Measurements from ENCODE around the gene CRAMP1. TPM values are rescaled to one million over a fixed set of nuclear protein-coding genes. Genes with fewer than 3 reads are reported as not detected.

CRAMP1 gene
- total and polyA plus RNA-seq, 2 experiments from 2014 or later = 2.2 to 6.3 TPM

DNA sequence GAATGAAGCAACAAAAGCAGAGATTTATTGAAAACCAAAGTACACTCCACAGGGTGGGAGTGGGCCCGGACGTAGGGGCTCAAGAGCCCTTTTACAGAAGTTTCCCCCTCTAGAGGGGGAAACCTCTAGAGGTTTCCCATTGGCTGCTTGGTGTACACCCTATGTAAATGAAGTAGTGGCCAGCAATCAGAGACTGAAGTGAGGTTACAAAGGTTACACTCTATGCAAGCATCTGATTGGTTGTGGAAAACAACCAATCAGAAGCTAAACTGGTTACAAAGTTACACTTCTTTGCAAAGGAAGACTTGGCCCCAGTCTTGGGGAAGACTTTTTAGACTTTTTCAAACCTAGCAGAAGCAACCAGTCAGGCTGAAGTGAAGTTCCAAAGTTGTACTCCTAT is 27.1 kb downstream of the CRAMP1 start:
- peaks cover 57% of the 10 kb centered on the region for H3K79me2 ChIP-seq (ENCODE audit: insufficient read depth)
- no peaks in the 10 kb centered on the region for H3K4me1 ChIP-seq (ENCODE audit: insufficient read depth)
- no peak overlapping the region for H3K27ac ChIP-seq
- in situ Hi-C loops (cut with MboI) = no loop called here
- no peak overlapping the region for H2AFZ ChIP-seq
- WGBS, 2 experiments (ENCODE audit: low coverage in 1 of 2, low lambda C conversion rate in 2 of 2, missing lambda C conversion rate in 2 of 2) = 99 to 100% methylated on average over 2 of the region's 2 CpGs
- no peak overlapping the region for H3K4me3 ChIP-seq
- H3F3A ChIP-seq (ENCODE audit: insufficient read depth) = no peaks in the 10 kb centered on the region
- peaks cover 17% of the 10 kb centered on the region; the same call in 1 of the 2 replicates for H3K36me3 ChIP-seq (ENCODE audit: low read depth)
- no peaks in the 10 kb centered on the region for H4K20me1 ChIP-seq (ENCODE audit: insufficient read depth)
- H3K27me3 ChIP-seq (replicated peaks; ENCODE audit: insufficient read depth) = no peaks in the 10 kb centered on the region
- H3K9me3 ChIP-seq (ENCODE audit: low read depth) = no peaks in the 10 kb centered on the region
- no peak for TF ChIP-seq EZH2phosphoT487 (IDR thresholded peaks at IDR 0.05; ENCODE audit: insufficient read depth, low read depth)
- no peak for TF ChIP-seq EZH2 (IDR thresholded peaks at IDR 0.05; ENCODE audit: insufficient read depth, poor library complexity, severe bottlenecking)
- H3K4me2 ChIP-seq (ENCODE audit: unreplicated experiment) = no peak overlapping the region
- no peak overlapping the region for H3K9ac ChIP-seq
- H3K9me2 ChIP-seq (ENCODE audit: insufficient read depth) = no peaks in the 10 kb centered on the region
- DNase-seq = no peak

DNA sequence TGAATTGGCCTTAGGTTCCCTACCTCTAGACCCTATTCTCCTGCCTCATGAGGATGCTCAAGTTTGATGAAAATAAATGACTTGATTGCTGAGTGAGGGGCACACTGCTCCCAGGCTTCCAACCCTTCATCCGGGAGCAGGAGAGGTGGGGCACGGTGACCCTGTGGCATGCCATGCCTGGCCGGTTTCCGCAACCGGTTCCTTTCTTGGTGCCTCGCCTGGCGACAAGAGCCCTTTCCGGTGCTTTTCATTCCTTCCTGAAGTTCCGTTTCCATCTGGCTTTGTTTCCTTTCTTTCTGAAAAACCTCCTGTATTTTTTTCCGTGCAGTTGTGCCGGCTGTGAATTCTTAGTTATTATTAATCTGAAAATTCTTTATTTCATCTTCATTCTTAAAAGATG is 27.7 kb downstream of the CRAMP1 start:
- Histone ChIP-seq H3K79me2 (ENCODE audit: insufficient read depth) (peaks cover 57% of the 10 kb centered on the region), H3K4me1 (ENCODE audit: insufficient read depth) (no peaks in the 10 kb centered on the region), H3K27me3 (replicated peaks; ENCODE audit: insufficient read depth) (no peaks in the 10 kb centered on the region), H3K9me2 (ENCODE audit: insufficient read depth) (no peaks in the 10 kb centered on the region), H3F3A (ENCODE audit: insufficient read depth) (no peaks in the 10 kb centered on the region), H3K27ac (no peak overlapping the region), H3K36me3 (ENCODE audit: low read depth) (peaks cover 13% of the 10 kb centered on the region; the same call in 1 of the 2 replicates), H3K9me3 (ENCODE audit: low read depth) (no peaks in the 10 kb centered on the region), H4K20me1 (ENCODE audit: insufficient read depth) (no peaks in the 10 kb centered on the region), H3K4me2 (ENCODE audit: unreplicated experiment) (no peak overlapping the region), H2AFZ (no peak overlapping the region), H3K4me3 (no peak overlapping the region), H3K9ac (no peak overlapping the region)
- TF ChIP-seq EZH2 (IDR thresholded peaks at IDR 0.05; ENCODE audit: insufficient read depth, poor library complexity, severe bottlenecking) (no peak), EZH2phosphoT487 (IDR thresholded peaks at IDR 0.05; ENCODE audit: insufficient read depth, low read depth) (no peak)
- WGBS, 2 experiments (ENCODE audit: low coverage in 1 of 2, low lambda C conversion rate in 2 of 2, missing lambda C conversion rate in 2 of 2) = 92% methylated on average over 11 of the region's 11 CpGs
- in situ Hi-C loops (cut with MboI) = no loop called here
- no peak for DNase-seq

GRCh38 chr16:1640261-1640941 is 28.2 kb downstream of the CRAMP1 start:
- no peak overlapping the region for H3K4me3 ChIP-seq

DNA sequence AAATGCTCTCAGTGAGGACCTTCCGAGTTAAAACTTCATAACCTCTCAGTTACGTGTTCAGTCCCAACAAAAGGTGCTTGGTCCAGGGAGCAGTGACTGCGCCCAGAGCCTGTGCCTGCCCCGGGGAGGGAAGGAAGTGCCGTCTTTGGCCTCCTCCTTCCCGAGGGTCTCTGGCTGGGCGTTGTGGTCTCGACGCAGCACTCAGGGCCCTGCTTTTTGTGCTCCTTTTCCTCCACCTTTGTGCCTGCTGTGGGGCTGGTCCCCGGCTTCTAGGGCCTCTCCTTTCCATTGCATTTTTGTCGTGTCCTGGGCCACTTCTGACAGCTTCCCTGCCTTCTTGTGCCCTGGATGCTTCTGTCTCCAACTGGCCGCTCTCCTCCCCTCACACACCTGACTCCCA is 29.1 kb downstream of the CRAMP1 start:
- 90 to 94% methylated on average over 12 of the region's 12 CpGs for WGBS, 2 experiments (ENCODE audit: low coverage in 1 of 2, low lambda C conversion rate in 2 of 2, missing lambda C conversion rate in 2 of 2)

More at GRCh38 chr16:1640261-1640941, 28.2 kb downstream of the CRAMP1 start:
- no peak for DNase-seq
- Histone ChIP-seq H3F3A (ENCODE audit: insufficient read depth) (no peaks in the 10 kb centered on the region), H3K27me3 (replicated peaks; ENCODE audit: insufficient read depth) (no peaks in the 10 kb centered on the region), H3K79me2 (ENCODE audit: insufficient read depth) (peaks cover 57% of the 10 kb centered on the region), H3K4me1 (ENCODE audit: insufficient read depth) (no peaks in the 10 kb centered on the region), H3K4me2 (ENCODE audit: unreplicated experiment) (no peak overlapping the region), H4K20me1 (ENCODE audit: insufficient read depth) (no peaks in the 10 kb centered on the region), H2AFZ (no peak overlapping the region), H3K9ac (no peak overlapping the region), H3K36me3 (ENCODE audit: low read depth) (peaks cover 11% of the 10 kb centered on the region; the same call in 1 of the 2 replicates), H3K9me2 (ENCODE audit: insufficient read depth) (no peaks in the 10 kb centered on the region), H3K27ac (no peak overlapping the region), H3K9me3 (ENCODE audit: low read depth) (no peaks in the 10 kb centered on the region)
- in situ Hi-C loops (cut with MboI) = no loop called here
- 83 to 88% methylated on average over 20 of the region's 20 CpGs for WGBS, 2 experiments (ENCODE audit: low coverage in 1 of 2, low lambda C conversion rate in 2 of 2, missing lambda C conversion rate in 2 of 2)
- TF ChIP-seq EZH2 (IDR thresholded peaks at IDR 0.05; ENCODE audit: insufficient read depth, poor library complexity, severe bottlenecking) = no peak
- TF ChIP-seq EZH2phosphoT487 (IDR thresholded peaks at IDR 0.05; ENCODE audit: insufficient read depth, low read depth) = no peak

More for the DNA sequence above, 29.1 kb downstream of the CRAMP1 start:
- peaks cover 57% of the 10 kb centered on the region for H3K79me2 ChIP-seq (ENCODE audit: insufficient read depth)
- H3F3A ChIP-seq (ENCODE audit: insufficient read depth) = no peaks in the 10 kb centered on the region
- H3K4me3 ChIP-seq = no peak overlapping the region
- in situ Hi-C loops (cut with MboI) = no loop called here
- no peak for DNase-seq
- TF ChIP-seq EZH2 (IDR thresholded peaks at IDR 0.05; ENCODE audit: insufficient read depth, poor library complexity, severe bottlenecking) (no peak), EZH2phosphoT487 (IDR thresholded peaks at IDR 0.05; ENCODE audit: insufficient read depth, low read depth) (no peak)
- no peaks in the 10 kb centered on the region for H3K9me3 ChIP-seq (ENCODE audit: low read depth)
- no peak overlapping the region for H2AFZ ChIP-seq
- H3K4me1 ChIP-seq (ENCODE audit: insufficient read depth) = no peaks in the 10 kb centered on the region
- no peaks in the 10 kb centered on the region for H3K27me3 ChIP-seq (replicated peaks; ENCODE audit: insufficient read depth)
- H3K4me2 ChIP-seq (ENCODE audit: unreplicated experiment) = no peak overlapping the region
- no peak overlapping the region for H3K27ac ChIP-seq
- no peak overlapping the region for H3K9ac ChIP-seq
- H3K9me2 ChIP-seq (ENCODE audit: insufficient read depth) = no peaks in the 10 kb centered on the region
- H3K36me3 ChIP-seq (ENCODE audit: low read depth) = peaks cover 12% of the 10 kb centered on the region; the same call in 1 of the 2 replicates
- H4K20me1 ChIP-seq (ENCODE audit: insufficient read depth) = peaks cover 3% of the 10 kb centered on the region; the same call in 1 of the 2 replicates

All from GM23248 (cell line).